Stomach (tissue), 9 donors: ENCODE measurements around the gene MAPKAPK2. TPM values are rescaled to one million over a fixed set of nuclear protein-coding genes. Genes with fewer than 3 reads are reported as not detected.

Source experiments
- DNase-seq, 2 donors: peaks; one replicate each; pipeline versions ENCODE4 v3.0.0 to v3.0.0-alpha.2; 2013 to 2019
- H3K27ac ChIP-seq, 5 donors: fragments of 200-600 bp in 4 of 5; sonication (generic) in 4 of 5; one replicate each; pipeline ENCODE4 v1.5.1; 2013 to 2019; ENCODE audit warnings: mild to moderate bottlenecking in 1 of 5, moderate library complexity in 1 of 5
- H3K27me3 ChIP-seq, 3 donors: fragments of 200-600 bp; sonication (generic); one replicate each; pipeline ENCODE4 v1.5.1; 2017 to 2019; ENCODE audit warnings: mixed run types in 1 of 3
- H3K36me3 ChIP-seq, 4 donors: fragments of 200-600 bp; sonication (generic); 1 replicate in 3 of 4; 2 replicates in 1 of 4; pipeline ENCODE4 v1.5.1; 2016 to 2019
- H3K4me1 ChIP-seq, 4 donors: fragments of 200-600 bp; sonication (generic); one replicate each; pipeline ENCODE4 v1.5.1; 2016 to 2019
- H3K4me3 ChIP-seq, 4 donors: fragments of 200-600 bp; sonication (generic) in 3 of 4; one replicate each; pipeline ENCODE4 v1.5.1; 2016 to 2019; ENCODE audit warnings: mild to moderate bottlenecking in 1 of 4
- H3K9me3 ChIP-seq, 4 donors: fragments of 200-600 bp; sonication (generic); one replicate each; pipeline ENCODE4 v1.5.1; 2016 to 2019
- EP300 ChIP-seq: sonication (generic); formaldehyde crosslinking; IDR thresholded peaks from one replicate; pipeline ENCODE4 v1.6.1; 2017; ENCODE audit warnings: antibody characterized with exemption
- POLR2A ChIP-seq, 4 donors: fragments of 450-650 bp; IDR thresholded peaks; one replicate each; pipeline ENCODE4 v1.6.1; 2016; ENCODE audit warnings: antibody characterized with exemption in 4 of 4, control low read depth in 2 of 4, mild to moderate bottlenecking in 1 of 4, moderate library complexity in 1 of 4
- POLR2AphosphoS5 ChIP-seq, 3 donors: sonication (generic); formaldehyde crosslinking; IDR thresholded peaks; one replicate each; pipeline ENCODE4 v1.6.1; 2016; ENCODE audit warnings: antibody characterized with exemption in 3 of 3
- WGBS, 5 donors: extraction: QIAGEN DNeasy Blood & Tissue Kit in 3 of 5; methylation state at CpG; one replicate each; pipeline versions ENCODE4 v1.1.5 to v1.1.7; 2013 to 2018; 5-methylcytosine and 5-hydroxymethylcytosine counted together
- intact Hi-C: fragments of 100-400 bp; cut with DNase I; formaldehyde crosslinking; loops from one replicate; pipeline ENCODE4 v1.15.1; 2023; ENCODE audit warnings: low total_unique reads
- polyA plus RNA-seq, 3 donors: library from polyadenylated mRNA; stranded (reverse); fragments of 200-250 nt; gene quantifications; one replicate each; pipeline ENCODE4 v1.2.3, GENCODE V29; 2013
- total RNA-seq, 5 donors: library from RNA; depleted of rRNA; stranded (reverse); fragments of >200 nt; gene quantifications; one replicate each; pipeline versions ENCODE4 v1.1.0 to v1.2.3, GENCODE V29; 2014 to 2016
- TF ChIP-seq, protein P1 (sequence below), 7 experiments: fragments of 450-650 bp in 4 of 7; fragments of 200-600 bp in 3 of 7; sonication (generic) in 3 of 7; IDR thresholded peaks; one replicate each; pipeline ENCODE4 v1.5.1; 2016 to 2019; ENCODE audit warnings: antibody characterized with exemption in 7 of 7, control low read depth in 2 of 7, mild to moderate bottlenecking in 1 of 7
- donor health status: healthy with polysubstance abuse.
- donor health status: Bipolar disorder and iron deficiency.
- donor health status: healthy.

The MAPKAPK2 gene
- total and polyA plus RNA-seq, 8 donors = 22.6 to 78.0 (median 49.7) TPM

- Histone ChIP-seq H3K4me3 (no peak overlapping the region), H3K27ac (peak overlapping the region in 2 of 5 donors; percentile 9 to 15), H3K4me1 (peaks cover 83 to 96% (median 91%) of the 10 kb centered on the region in 4 donors), H3K36me3 (no peaks in the 10 kb centered on the region), H3K27me3 (no peaks in the 10 kb centered on the region), H3K9me3 (no peaks in the 10 kb centered on the region)
- intact Hi-C loops = no loop called here
- TF ChIP-seq, protein P1, sequence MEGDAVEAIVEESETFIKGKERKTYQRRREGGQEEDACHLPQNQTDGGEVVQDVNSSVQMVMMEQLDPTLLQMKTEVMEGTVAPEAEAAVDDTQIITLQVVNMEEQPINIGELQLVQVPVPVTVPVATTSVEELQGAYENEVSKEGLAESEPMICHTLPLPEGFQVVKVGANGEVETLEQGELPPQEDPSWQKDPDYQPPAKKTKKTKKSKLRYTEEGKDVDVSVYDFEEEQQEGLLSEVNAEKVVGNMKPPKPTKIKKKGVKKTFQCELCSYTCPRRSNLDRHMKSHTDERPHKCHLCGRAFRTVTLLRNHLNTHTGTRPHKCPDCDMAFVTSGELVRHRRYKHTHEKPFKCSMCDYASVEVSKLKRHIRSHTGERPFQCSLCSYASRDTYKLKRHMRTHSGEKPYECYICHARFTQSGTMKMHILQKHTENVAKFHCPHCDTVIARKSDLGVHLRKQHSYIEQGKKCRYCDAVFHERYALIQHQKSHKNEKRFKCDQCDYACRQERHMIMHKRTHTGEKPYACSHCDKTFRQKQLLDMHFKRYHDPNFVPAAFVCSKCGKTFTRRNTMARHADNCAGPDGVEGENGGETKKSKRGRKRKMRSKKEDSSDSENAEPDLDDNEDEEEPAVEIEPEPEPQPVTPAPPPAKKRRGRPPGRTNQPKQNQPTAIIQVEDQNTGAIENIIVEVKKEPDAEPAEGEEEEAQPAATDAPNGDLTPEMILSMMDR (IDR thresholded peaks at IDR 0.05) = no peak
- no peak for DNase-seq
- 72 to 79% (median 77%) methylated on average over 9 of the region's 9 CpGs for WGBS, 5 donors
Observed at GRCh38 chr1:206704226-206704625, 19.5 kb downstream of the MAPKAPK2 start.

DNA sequence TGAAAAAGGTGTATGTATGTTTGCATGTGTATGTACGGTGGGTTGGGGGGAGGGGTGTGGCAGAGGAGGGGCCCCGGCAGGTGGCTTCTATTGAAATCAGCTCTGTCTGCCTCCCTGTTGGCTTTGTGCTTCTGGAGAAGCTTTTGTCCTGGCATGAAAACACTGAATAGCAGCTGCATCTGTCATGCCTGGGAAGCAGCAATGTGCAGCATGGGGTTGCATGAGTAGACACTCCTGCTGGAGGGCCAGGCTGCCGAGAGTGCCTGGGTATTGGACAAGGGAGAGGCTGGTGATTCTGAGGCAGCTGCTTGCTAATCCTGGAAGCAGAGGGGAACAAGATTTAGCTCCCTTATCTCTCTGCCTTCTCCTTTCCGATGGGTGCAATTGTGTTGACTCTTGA, 20.5 kb downstream of the MAPKAPK2 start:
- Histone ChIP-seq H3K9me3 (no peaks in the 10 kb centered on the region), H3K27me3 (no peaks in the 10 kb centered on the region), H3K4me3 (no peak overlapping the region), H3K36me3 (no peaks in the 10 kb centered on the region), H3K4me1 (peaks cover 85 to 96% (median 91%) of the 10 kb centered on the region in 4 donors), H3K27ac (peak overlapping the region in 4 of 5 donors; percentile 47 to 84 (median 58))
- TF ChIP-seq POLR2AphosphoS5 (IDR thresholded peaks at IDR 0.05) (peak in 1 of 3 donors; percentile 50), POLR2A (IDR thresholded peaks at IDR 0.05) (no peak)
- no peak for DNase-seq
- WGBS, 5 donors = 17 to 34% (median 20%) methylated on average over 4 of the region's 4 CpGs
- intact Hi-C loops = no loop called here

DNA sequence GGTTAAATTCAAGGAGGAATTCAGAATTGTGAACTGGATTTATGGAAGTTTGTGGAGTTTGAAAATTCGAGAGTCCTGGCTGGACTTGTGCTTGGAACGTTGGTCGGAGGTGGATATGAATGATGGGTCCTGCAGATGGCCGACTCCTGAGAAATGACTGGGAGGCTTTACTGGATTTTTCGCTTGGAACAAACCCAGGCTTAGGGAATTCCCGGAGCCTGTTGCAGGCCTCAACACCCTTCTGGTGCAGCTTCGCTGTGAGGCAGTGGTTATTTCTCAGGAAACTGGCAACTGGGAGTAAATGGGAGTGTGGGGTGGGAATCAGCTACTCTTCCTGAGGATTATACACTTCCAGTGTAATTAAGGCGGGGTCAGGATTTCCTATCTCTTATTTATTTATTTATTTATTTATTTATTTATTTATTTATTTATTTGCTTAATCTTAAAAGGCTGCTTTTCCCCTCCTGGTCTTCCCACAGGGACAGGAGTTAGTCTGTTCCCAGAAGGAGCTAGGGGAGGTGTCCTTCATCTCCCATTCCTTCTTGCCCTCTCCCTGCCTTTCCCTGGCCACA, 21.1 kb downstream of the MAPKAPK2 start:
- intact Hi-C loops = no loop called here
- 44 to 75% (median 66%) methylated on average over 8 of the region's 8 CpGs for WGBS, 5 donors
- H3K4me3 ChIP-seq = peak overlapping the region in 1 of 4 donors; percentile 5
- H3K27me3 ChIP-seq = no peaks in the 10 kb centered on the region
- H3K27ac ChIP-seq = peak overlapping the region in 4 of 5 donors; percentile 47 to 84 (median 58)
- no peak for DNase-seq
- TF ChIP-seq POLR2AphosphoS5 (IDR thresholded peaks at IDR 0.05) (no peak), EP300 (no peak)
- TF ChIP-seq, protein P1 (IDR thresholded peaks at IDR 0.05) = no peak
- H3K9me3 ChIP-seq = no peaks in the 10 kb centered on the region
- peaks cover 80 to 96% (median 88%) of the 10 kb centered on the region in 4 donors for H3K4me1 ChIP-seq
- H3K36me3 ChIP-seq = no peaks in the 10 kb centered on the region

GRCh38 chr1:206706298-206706791, 21.6 kb downstream of the MAPKAPK2 start:
- no peaks in the 10 kb centered on the region for H3K27me3 ChIP-seq
- H3K9me3 ChIP-seq = no peaks in the 10 kb centered on the region
- peak overlapping the region in 4 of 5 donors; percentile 47 to 84 (median 58) for H3K27ac ChIP-seq
- peak in 1 of 2 donors; percentile 70 for DNase-seq
- intact Hi-C loops = no loop called here
- peaks cover 75 to 96% (median 86%) of the 10 kb centered on the region in 4 donors for H3K4me1 ChIP-seq
- no peaks in the 10 kb centered on the region for H3K36me3 ChIP-seq
- TF ChIP-seq POLR2A (IDR thresholded peaks at IDR 0.05) (no peak), POLR2AphosphoS5 (IDR thresholded peaks at IDR 0.05) (peak in 1 of 3 donors; percentile 79)
- H3K4me3 ChIP-seq = peak overlapping the region in 1 of 4 donors; percentile 5
- 47 to 71% (median 59%) methylated on average over 8 to 11 of the region's 11 CpGs for WGBS, 5 donors

- Histone ChIP-seq H3K4me1 (peaks cover 77 to 100% (median 88%) of the 10 kb centered on the region in 4 donors), H3K27ac (peak overlapping the region; percentile 4 to 84 (median 57)), H3K27me3 (no peaks in the 10 kb centered on the region), H3K36me3 (no peaks in the 10 kb centered on the region), H3K9me3 (no peaks in the 10 kb centered on the region), H3K4me3 (no peak overlapping the region)
- intact Hi-C loops = no loop called here
- 62 to 79% (median 69%) methylated on average over 8 of the region's 8 CpGs for WGBS, 5 donors
- DNase-seq = no peak
- TF ChIP-seq POLR2AphosphoS5 (IDR thresholded peaks at IDR 0.05) (no peak), POLR2A (IDR thresholded peaks at IDR 0.05) (no peak), EP300 (no peak)
- TF ChIP-seq, protein P1 (IDR thresholded peaks at IDR 0.05) = no peak
Observed at GRCh38 chr1:206706806-206707366, 22.2 kb downstream of the MAPKAPK2 start.
